Activated CD8-positive, alpha-beta memory T cell treated with anti-CD3 and anti-CD28 coated beads for 1 hour (primary cell): ENCODE results near the gene CCL14.
"Not testable (repeated sequence)": the region's sequence is repeated elsewhere in the genome, so short reads cannot be mapped to it uniquely, and the experiment has no call there.

Experiments
- DNase-seq, 2 donors: peaks; one replicate each; pipeline ENCODE4 v3.0.0-alpha.2; 2020; ENCODE audit warnings: low read depth in 1 of 2; ENCODE audit errors: extremely low read depth in 1 of 2

Gene CCL14

DNA sequence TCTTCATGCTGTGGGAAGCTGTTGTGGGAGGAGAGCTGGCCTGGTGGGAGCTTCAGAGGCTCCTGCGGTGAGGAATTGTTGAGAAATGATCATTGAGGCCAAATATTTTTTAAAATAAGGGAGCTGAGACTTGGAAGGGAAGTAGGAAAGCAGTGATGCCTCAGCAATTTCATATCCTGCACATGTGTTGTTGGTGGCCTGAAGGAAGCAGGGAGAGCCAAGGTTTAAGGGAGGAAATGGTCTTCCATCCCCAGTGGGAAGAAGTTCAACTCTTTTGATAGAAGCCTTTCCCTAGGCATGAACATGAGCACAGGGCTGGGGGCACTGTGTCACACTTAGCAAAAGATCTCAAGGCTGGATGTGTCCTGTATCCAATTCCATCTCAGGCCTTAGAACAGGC, at the start of gene CCL14:
CCL14 (minus strand) TSS at position 87 of the 400 bp plus-strand sequence; CDS start at position 7, 80 bp downstream.
- no peak for DNase-seq

- DNase-seq = no peak
Observed at GRCh38 chr17:36036235-36036634, 49.7 kb upstream of the CCL14 start.

- no peak for DNase-seq
Observed at GRCh38 chr17:36034127-36034526, 47.6 kb upstream of the CCL14 start.

- DNase-seq = no peak
Observed at GRCh38 chr17:36030956-36031355, 44.4 kb upstream of the CCL14 start.

DNA sequence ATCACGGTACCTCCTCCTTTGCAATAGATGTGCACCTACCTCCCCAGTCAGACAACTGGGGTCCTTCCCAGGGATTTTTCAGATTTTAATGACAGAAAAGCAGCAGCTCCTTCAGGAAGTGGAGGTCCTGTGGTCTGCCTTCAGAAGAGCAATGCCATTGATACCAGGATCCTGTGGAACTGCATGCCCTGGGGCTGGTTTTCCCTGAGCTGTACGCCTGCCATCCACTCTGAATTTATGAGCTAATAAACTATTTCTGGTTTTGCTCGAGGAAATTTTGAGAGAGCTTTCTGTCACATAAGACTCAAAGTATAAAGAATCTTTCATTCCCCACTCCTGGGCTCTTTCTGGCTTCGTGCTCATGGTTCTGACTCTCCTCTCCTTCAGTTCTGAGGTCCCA, 41.2 kb upstream of the CCL14 start:
- DNase-seq = no peak

DNA sequence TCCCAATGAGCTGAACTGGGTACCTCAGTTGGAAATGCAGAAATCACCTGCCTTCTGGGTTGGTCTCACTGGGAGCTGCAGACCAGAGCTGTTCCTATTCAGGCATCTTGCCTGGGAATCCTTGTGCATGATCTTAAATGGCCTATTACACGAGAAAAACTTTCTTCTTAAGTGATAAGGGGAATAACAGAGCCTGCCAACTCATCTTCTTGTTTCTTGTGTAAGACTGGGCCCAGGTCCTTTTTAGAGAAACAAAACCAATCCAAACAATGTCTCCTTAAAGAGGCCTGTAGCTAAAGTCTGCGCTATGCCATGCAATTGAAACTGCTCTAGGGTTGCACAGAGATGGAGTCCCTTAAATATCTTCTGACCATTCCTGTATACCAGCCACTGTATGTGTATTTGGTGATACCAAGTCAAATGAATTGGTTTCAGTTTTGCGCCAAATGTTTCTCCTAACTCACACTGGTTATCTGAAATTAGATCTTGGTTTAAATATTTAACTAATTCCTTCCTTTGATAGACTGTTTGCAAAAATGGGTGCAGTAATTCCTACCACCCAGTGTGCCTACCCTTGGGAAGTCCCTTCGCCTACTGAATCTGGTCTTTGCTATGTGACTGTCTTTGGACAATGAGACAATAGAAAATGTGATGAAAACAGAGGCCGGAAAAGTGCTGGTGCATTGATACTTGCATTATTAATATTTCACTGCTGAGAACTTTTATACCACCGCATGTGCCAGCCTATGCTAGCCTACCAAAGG, 37.8 kb upstream of the CCL14 start:
- no peak for DNase-seq

DNA sequence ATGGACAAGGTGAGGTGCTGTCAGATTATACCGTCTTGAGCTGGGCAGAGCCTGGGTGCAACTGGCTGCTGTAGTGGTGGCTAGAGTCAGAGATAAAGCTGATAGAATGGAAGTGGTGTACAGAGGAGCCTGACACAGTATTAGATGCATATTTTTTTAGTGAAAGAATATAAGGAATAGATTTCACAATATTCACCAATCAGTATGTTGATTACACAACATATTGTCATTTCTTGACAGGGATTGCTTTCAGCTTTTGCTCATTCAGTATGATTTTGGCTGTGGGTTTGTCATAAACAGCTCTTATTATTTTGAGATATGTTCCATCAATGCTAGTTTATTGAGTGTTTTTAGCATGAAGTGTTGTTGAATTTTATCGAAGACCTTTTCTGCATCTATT, 32.9 kb upstream of the CCL14 start:
- no peak for DNase-seq

GRCh38 chr17:36017799-36018198, 31.3 kb upstream of the CCL14 start, which contains the start of gene CCL23:
Gene CCL23 (minus strand): TSS chr17:36017972. CDS start chr17:36017897, 75 bp downstream.
- DNase-seq = no peak

DNA sequence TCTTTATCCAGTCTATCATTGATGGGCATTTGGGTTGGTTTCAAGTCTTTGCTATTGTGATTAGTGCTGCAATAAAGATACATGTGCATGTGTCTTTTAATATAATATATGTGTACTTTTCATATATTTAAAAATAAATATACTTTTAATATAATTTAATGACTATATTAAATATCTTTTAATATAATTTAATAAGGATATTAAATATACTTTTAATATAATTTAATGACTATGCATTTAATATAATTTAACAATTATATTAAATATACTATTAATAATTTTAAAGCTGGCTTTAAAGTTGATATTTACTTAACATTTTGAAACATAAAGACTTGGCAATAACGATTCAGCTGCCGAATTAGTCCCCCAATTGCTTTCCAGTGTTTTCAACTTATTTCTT, 30.0 kb upstream of the CCL14 start:
- DNase-seq = no peak

- DNase-seq = not testable (repeated sequence)
Observed at GRCh38 chr17:36015895-36016294, 29.4 kb upstream of the CCL14 start.

DNA sequence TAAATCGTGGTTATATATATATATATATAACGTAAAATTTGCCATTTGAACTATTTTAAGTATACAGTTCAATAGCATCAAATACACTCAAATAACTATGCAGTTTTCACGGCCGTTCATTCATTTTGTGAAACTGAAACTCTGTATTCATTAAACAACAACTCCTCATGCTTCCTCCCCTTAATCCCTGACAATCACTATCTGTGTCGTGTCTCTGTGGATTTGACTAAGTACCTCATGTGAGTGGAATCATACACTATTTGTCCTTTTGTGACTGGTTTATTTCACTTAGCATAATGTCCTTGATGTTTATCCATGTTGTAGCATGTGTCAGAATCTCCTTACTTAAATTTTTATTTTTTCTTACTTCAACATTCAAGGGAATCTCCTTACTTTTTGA, 28.4 kb upstream of the CCL14 start:
- no peak for DNase-seq

GRCh38 chr17:36011201-36011600, 24.7 kb upstream of the CCL14 start:
- no peak for DNase-seq

DNA sequence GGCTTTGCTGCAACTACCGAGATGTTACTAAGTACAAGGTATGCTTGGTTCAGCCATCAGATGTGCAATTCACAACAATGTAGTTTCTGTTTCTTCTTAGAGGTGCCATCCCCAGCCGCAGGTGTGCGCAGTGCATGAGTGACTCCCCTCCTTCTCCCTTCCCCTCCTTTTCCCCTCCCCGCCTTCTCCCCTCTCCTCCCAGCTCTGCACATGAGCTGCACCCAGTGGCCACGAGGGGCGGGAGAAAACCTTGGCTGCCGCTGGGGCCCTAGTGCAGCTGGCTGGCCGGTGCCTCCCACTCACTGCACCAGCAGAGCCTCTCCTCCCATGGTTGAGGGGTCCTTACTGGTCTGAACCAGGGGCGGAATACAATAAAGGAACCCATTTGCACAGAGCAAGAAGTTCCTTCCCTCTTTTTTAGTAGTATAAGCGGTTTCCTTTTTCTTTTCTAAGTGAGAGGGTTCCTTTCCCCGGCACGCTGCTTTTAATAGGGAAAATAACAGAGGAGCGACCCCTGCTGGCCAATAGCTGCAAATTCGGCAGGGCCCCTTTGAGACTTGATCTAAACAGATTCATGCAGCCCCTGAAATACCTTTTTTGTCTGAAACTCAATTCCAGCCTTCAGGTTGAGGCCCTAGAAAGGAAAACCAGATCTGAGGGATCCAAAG, 22.6 kb upstream of the CCL14 start:
- no peak for DNase-seq

GRCh38 chr17:36004594-36005108, 18.1 kb upstream of the CCL14 start:
- DNase-seq = no peak

GRCh38 chr17:36002631-36003030, 16.1 kb upstream of the CCL14 start:
- no peak for DNase-seq

DNA sequence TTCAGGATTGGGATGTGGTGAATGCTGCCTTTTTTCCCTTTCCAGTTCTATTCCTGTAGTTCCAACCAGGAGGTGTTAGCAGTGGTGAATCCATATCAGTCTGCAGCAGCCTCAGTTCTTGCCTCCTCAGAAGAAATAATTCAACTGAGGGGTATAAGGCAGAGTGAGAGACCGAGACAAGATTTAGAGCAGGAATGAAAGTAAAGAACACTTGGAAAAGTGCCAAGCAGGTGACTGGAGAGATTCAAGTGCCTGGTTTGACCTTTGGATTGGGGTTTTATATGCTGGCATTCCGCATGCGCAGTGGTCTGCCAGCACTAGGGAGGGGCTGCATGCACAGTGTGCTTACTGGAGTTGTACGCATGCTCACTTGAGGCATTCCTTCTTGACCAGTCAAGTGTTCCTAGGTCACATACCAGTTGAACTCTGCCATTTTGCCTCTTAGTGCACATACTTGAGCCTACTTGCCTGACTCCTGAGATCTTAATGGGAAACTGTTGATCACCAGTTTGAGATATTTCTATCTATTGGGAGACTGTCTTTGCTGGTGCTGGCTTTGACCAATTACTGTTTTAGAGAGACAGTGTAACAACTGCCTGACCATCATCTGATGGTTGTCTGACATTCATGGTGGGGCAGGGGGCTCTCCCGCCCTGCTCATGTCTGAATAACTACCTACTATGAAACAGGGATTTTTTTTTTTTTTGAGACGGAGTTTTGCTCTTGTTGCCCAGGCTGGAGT, 15.5 kb upstream of the CCL14 start:
- DNase-seq = no peak

GRCh38 chr17:36001110-36001771, 14.7 kb upstream of the CCL14 start, which contains the start of gene CCL15:
Gene CCL15 (minus strand): TSS chr17:36001553. CDS start chr17:36001492, 61 bp downstream.
- DNase-seq = no peak

GRCh38 chr17:36000732-36001109, 14.2 kb upstream of the CCL14 start:
- DNase-seq = no peak

- no peak for DNase-seq
Observed at GRCh38 chr17:35998756-35999155, 12.2 kb upstream of the CCL14 start.

DNA sequence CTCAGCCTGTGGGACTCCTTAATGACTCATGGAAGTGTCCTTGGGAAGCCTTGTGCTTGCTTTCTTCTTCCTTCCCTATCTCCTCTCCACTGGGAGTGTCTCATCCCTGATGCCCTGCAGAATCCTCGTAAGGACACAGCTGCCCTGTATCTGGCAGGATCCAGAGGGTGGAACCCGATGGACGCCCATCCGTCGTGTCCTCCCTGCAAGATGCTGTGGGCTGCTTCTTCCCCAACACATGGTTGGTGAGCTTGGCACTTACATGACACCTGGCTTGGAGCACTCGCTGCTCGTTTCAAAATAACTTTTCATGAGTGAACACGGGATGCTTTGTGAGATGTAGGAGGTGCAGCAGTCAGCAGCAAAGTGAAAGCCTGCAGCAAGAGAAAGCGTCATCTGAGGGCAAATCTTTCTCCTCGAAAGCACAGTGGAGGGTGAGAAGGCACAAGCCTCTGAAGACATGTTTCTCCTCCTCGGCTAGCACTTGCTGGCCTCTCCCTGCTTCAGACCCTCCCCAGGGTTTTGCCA, 11.6 kb upstream of the CCL14 start:
- no peak for DNase-seq

DNA sequence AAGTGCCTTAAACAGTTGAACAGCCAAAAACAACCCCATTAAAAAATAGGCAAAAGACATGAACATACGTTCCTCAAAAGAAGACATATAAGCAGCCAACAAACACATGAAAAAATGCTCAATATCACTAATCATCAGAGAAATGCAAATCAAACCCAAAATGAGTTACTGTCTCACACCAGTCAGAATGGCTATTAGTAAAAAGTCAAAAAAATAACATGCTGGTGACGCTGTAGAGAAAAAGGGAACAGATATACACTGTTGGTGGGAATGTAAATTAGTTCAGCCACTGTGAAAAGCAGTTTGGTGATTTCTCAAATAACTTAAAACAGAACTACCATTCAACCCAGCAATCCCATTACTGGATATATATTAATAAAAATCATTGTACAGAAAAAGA, 8.8 kb upstream of the CCL14 start:
- not testable (repeated sequence) for DNase-seq
